ENCODE data around the gene PIAS3. TPM values are rescaled to one million over a fixed set of nuclear protein-coding genes. Genes with fewer than 3 reads are reported as not detected.

PIAS3 gene
- total and polyA plus RNA-seq, 2 experiments from 2014 or later = 35.7 to 45.4 TPM

DNA sequence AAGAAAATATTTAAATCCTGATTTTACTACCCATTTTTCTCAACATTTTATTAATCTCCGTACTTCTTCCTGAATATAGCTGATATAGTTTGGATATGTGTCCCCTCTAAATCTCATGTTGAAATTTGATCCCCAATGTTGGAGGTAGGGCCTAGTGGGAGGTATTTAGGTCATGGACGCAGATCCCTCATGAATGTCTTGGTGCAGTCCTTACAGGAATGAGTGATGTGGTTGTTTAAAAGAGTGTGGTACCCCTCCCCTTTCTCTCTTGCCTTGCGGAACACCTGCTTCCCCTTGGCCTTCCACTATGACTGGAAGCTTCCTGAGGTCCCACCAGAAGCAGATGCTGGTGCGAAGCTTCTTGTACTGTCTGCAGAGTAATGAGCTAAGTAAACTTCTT, 52.5 kb downstream of the PIAS3 start:
- Mint-ChIP-seq H3K27me3 (ENCODE audit: insufficient read depth, low read depth, poor library complexity) (no peaks in the 10 kb centered on the region), H3K27ac (no peak overlapping the region), H3K9me3 (no peaks in the 10 kb centered on the region), H3K4me3 (no peak overlapping the region), H3K36me3 (ENCODE audit: low read depth) (no peaks in the 10 kb centered on the region; the same call in 2 of the 3 replicates), H3K4me1 (peaks cover 18% of the 10 kb centered on the region)
- H3K36me3 ChIP-seq (ENCODE audit: insufficient read depth) = no peaks in the 10 kb centered on the region
- H3K4me2 ChIP-seq = no peak overlapping the region
- H3K4me1 ChIP-seq (ENCODE audit: insufficient read depth) = no peaks in the 10 kb centered on the region
- peaks cover 62% of the 10 kb centered on the region for H3K79me2 ChIP-seq (replicated peaks; ENCODE audit: insufficient read depth)
- no peaks in the 10 kb centered on the region for H3K27me3 ChIP-seq (ENCODE audit: insufficient read depth)
- H3K4me3 ChIP-seq = no peak overlapping the region
- no peaks in the 10 kb centered on the region for H3K9me2 ChIP-seq (ENCODE audit: insufficient read depth)
- H3K27ac ChIP-seq (ENCODE audit: low read depth) = no peak overlapping the region; the same call in 1 of the 2 replicates
- no peak overlapping the region for H2AFZ ChIP-seq
- ATAC-seq = peak; percentile 57; the same call in 2 of the 3 replicates
- 0 out of 2 replicates have a peak, but pooled peaks cover 4% of the 10 kb centered on the region for H4K20me1 ChIP-seq (replicated peaks; ENCODE audit: insufficient read depth)
- DNase-seq (ENCODE audit: low spot score) = peak; percentile 45
- TF ChIP-seq NANOG (IDR thresholded peaks at IDR 0.05; ENCODE audit: borderline replicate concordance) (no peak), POLR2AphosphoS5 (IDR thresholded peaks at IDR 0.05; ENCODE audit: low read depth) (no peak), ZNF331 (CRISPR knock-in tag; IDR thresholded peaks at IDR 0.05; ENCODE audit: low read depth) (no peak), CREB1 (CRISPR knock-in tag; IDR thresholded peaks at IDR 0.05; ENCODE audit: low read depth) (no peak), STAT1 (IDR thresholded peaks at IDR 0.05; ENCODE audit: unreplicated experiment) (no peak)
- H3F3A ChIP-seq (replicated peaks; ENCODE audit: low read depth) = no peaks in the 10 kb centered on the region

DNA sequence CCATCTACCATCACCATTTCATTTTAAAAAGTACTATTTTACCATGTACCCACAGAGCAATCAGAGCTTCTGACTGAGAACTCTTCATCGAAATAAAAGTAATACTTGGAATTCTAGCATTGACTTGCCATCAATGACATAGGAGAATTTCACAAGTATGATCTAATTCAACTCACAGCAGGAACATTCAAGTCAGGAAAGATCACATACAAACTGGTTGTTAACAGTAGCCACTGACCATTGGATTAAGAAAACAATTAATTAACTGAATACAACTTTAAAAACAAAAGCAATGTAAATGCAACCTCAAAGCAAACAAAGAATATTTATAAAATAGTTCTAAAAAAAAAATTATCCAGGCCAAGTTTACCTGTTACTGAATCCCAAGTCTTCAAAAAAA, 53.8 kb downstream of the PIAS3 start:
- Mint-ChIP-seq H3K4me1 (peaks cover 24% of the 10 kb centered on the region), H3K4me3 (no peak overlapping the region), H3K27me3 (ENCODE audit: insufficient read depth, low read depth, poor library complexity) (peaks cover 3% of the 10 kb centered on the region), H3K27ac (no peak overlapping the region), H3K9me3 (no peaks in the 10 kb centered on the region), H3K36me3 (ENCODE audit: low read depth) (no peaks in the 10 kb centered on the region; the same call in 2 of the 3 replicates)
- no peaks in the 10 kb centered on the region for H3K27me3 ChIP-seq (ENCODE audit: insufficient read depth)
- TF ChIP-seq, protein P1, sequence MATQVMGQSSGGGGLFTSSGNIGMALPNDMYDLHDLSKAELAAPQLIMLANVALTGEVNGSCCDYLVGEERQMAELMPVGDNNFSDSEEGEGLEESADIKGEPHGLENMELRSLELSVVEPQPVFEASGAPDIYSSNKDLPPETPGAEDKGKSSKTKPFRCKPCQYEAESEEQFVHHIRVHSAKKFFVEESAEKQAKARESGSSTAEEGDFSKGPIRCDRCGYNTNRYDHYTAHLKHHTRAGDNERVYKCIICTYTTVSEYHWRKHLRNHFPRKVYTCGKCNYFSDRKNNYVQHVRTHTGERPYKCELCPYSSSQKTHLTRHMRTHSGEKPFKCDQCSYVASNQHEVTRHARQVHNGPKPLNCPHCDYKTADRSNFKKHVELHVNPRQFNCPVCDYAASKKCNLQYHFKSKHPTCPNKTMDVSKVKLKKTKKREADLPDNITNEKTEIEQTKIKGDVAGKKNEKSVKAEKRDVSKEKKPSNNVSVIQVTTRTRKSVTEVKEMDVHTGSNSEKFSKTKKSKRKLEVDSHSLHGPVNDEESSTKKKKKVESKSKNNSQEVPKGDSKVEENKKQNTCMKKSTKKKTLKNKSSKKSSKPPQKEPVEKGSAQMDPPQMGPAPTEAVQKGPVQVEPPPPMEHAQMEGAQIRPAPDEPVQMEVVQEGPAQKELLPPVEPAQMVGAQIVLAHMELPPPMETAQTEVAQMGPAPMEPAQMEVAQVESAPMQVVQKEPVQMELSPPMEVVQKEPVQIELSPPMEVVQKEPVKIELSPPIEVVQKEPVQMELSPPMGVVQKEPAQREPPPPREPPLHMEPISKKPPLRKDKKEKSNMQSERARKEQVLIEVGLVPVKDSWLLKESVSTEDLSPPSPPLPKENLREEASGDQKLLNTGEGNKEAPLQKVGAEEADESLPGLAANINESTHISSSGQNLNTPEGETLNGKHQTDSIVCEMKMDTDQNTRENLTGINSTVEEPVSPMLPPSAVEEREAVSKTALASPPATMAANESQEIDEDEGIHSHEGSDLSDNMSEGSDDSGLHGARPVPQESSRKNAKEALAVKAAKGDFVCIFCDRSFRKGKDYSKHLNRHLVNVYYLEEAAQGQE (IDR thresholded peaks at IDR 0.05; ENCODE audit: unreplicated experiment) = no peak
- H3K36me3 ChIP-seq (ENCODE audit: insufficient read depth) = no peaks in the 10 kb centered on the region
- no peak for ATAC-seq
- H3K27ac ChIP-seq (ENCODE audit: low read depth) = no peak overlapping the region
- no peak for DNase-seq (ENCODE audit: low spot score)
- 0 out of 2 replicates have a peak, but pooled peaks cover 4% of the 10 kb centered on the region for H4K20me1 ChIP-seq (replicated peaks; ENCODE audit: insufficient read depth)
- no peak overlapping the region for H3K4me2 ChIP-seq
- H3K4me1 ChIP-seq (ENCODE audit: insufficient read depth) = 0 out of 2 replicates have a peak, but pooled peaks cover 4% of the 10 kb centered on the region
- no peak overlapping the region for H2AFZ ChIP-seq
- no peaks in the 10 kb centered on the region for H3K9me2 ChIP-seq (ENCODE audit: insufficient read depth)
- no peaks in the 10 kb centered on the region for H3F3A ChIP-seq (replicated peaks; ENCODE audit: low read depth)
- no peak overlapping the region for H3K4me3 ChIP-seq
- peaks cover 75% of the 10 kb centered on the region for H3K79me2 ChIP-seq (replicated peaks; ENCODE audit: insufficient read depth)
